CD4-positive, CD25-positive, alpha-beta regulatory T cell (primary cell): ENCODE measurements around the gene BMP7. TPM values are rescaled to one million over a fixed set of nuclear protein-coding genes. Genes with fewer than 3 reads are reported as not detected.

Experiments
- ATAC-seq, 2 donors: fragments of 150-1000 bp; cut with Tn5 transposase; one replicate each; pipeline ENCODE4 v1.10.0; 2021; ENCODE audit warnings: low read depth in 2 of 2, moderate number of reproducible peaks in 2 of 2, moderate library complexity in 1 of 2
- DNase-seq, 3 donors: peaks; one replicate each; pipeline versions ENCODE4 v3.0.0 to v3.0.0-alpha.2; 2012 to 2022; ENCODE audit warnings: mixed read lengths in 1 of 3
- H3K27ac ChIP-seq: one replicate; pipeline ENCODE4 v1.7.0; 2013; ENCODE audit warnings: mild to moderate bottlenecking, low read length; ENCODE audit not compliant: insufficient read depth, poor library complexity, severe bottlenecking
- H3K27me3 ChIP-seq: one replicate; pipeline ENCODE4 v1.7.0; 2013; ENCODE audit warnings: low read length; ENCODE audit not compliant: control insufficient read depth, insufficient read depth
- H3K36me3 ChIP-seq: one replicate; pipeline ENCODE4 v1.7.0; 2013; ENCODE audit warnings: mild to moderate bottlenecking, low read length, moderate library complexity; ENCODE audit not compliant: control insufficient read depth, insufficient read depth
- H3K4me1 ChIP-seq: 2 replicates; pipeline ENCODE4 v1.7.0; 2013; ENCODE audit warnings: mild to moderate bottlenecking, low read length; ENCODE audit not compliant: insufficient read depth, control insufficient read depth, poor library complexity, severe bottlenecking
- H3K4me3 ChIP-seq: one replicate; pipeline ENCODE4 v1.7.0; 2013; ENCODE audit warnings: low read depth, mild to moderate bottlenecking, low read length, moderate library complexity
- H3K9me3 ChIP-seq, 2 experiments: 1 replicate in 1 of 2; 2 replicates in 1 of 2; pipeline ENCODE4 v1.7.0; 2013; ENCODE audit warnings: low read length in 2 of 2, mild to moderate bottlenecking in 1 of 2, moderate library complexity in 1 of 2; ENCODE audit not compliant: control insufficient read depth in 2 of 2
- H3K27ac Mint-ChIP-seq, 3 donors: one replicate each; pipeline ENCODE4 v1.8.0; 2020 to 2022; ENCODE audit warnings: mild to moderate bottlenecking in 3 of 3, mixed read lengths in 3 of 3, moderate library complexity in 2 of 3
- H3K27me3 Mint-ChIP-seq: one replicate; pipeline ENCODE4 v1.8.0; 2022; ENCODE audit warnings: mild to moderate bottlenecking, mixed read lengths
- H3K36me3 Mint-ChIP-seq: one replicate; pipeline ENCODE4 v1.8.0; 2020; ENCODE audit warnings: mixed read lengths
- H3K4me1 Mint-ChIP-seq, 4 donors: one replicate each; pipeline ENCODE4 v1.8.0; 2020 to 2022; ENCODE audit warnings: mixed read lengths in 4 of 4, mild to moderate bottlenecking in 1 of 4
- H3K4me3 Mint-ChIP-seq, 4 donors: one replicate each; pipeline ENCODE4 v1.8.0; 2020 to 2022; ENCODE audit warnings: mild to moderate bottlenecking in 4 of 4, mixed read lengths in 4 of 4, moderate library complexity in 3 of 4
- H3K9me3 Mint-ChIP-seq, 7 donors: one replicate each; pipeline ENCODE4 v1.8.0; 2020 to 2022; ENCODE audit warnings: mixed read lengths in 7 of 7, mild to moderate bottlenecking in 3 of 7, moderate library complexity in 2 of 7
- polyA plus RNA-seq, 4 donors: library from polyadenylated mRNA; unstranded; fragments of 300-500 nt; fragmentation: Illumina TruSeq; gene quantifications; one replicate each; pipeline ENCODE4 v1.2.3, GENCODE V29; 2021
- total RNA-seq: library from RNA; stranded (reverse); gene quantifications from one replicate; pipeline ENCODE4 v1.2.3, GENCODE V29; 2022

BMP7 gene
- total and polyA plus RNA-seq, 5 donors from 2014 or later: not detected

- Histone ChIP-seq H3K4me3 (no peak overlapping the region), H3K36me3 (no peaks in the 10 kb centered on the region), H3K27me3 (no peaks in the 10 kb centered on the region), H3K9me3 (no peaks in the 10 kb centered on the region), H3K27ac (no peak overlapping the region), H3K4me1 (no peaks in the 10 kb centered on the region)
- ATAC-seq (peak; percentile 34 to 40), DNase-seq (peak in 1 of 3 donors; percentile 24)
- Mint-ChIP-seq H3K4me1 (peaks cover 0 to 4% (median 1%) of the 10 kb centered on the region in 4 donors), H3K27me3 (peaks cover 9% of the 10 kb centered on the region), H3K9me3 (peaks cover 0 to 2% (median 0%) of the 10 kb centered on the region in 7 donors), H3K4me3 (peak overlapping the region in 1 of 4 donors; percentile 19), H3K27ac (no peak overlapping the region), H3K36me3 (no peaks in the 10 kb centered on the region)
Observed at GRCh38 chr20:57250607-57251343, 15.7 kb downstream of the BMP7 start.

- Histone ChIP-seq H3K27me3 (no peaks in the 10 kb centered on the region), H3K36me3 (no peaks in the 10 kb centered on the region), H3K4me3 (no peak overlapping the region), H3K27ac (no peak overlapping the region), H3K4me1 (no peaks in the 10 kb centered on the region), H3K9me3 (no peaks in the 10 kb centered on the region)
- Mint-ChIP-seq H3K9me3 (peaks cover 0 to 2% (median 0%) of the 10 kb centered on the region in 7 donors), H3K36me3 (no peaks in the 10 kb centered on the region), H3K27me3 (peaks cover 9% of the 10 kb centered on the region), H3K4me1 (peaks cover 0 to 4% (median 1%) of the 10 kb centered on the region in 4 donors), H3K4me3 (no peak overlapping the region), H3K27ac (no peak overlapping the region)
- DNase-seq: no peak
- ATAC-seq: no peak
Observed at GRCh38 chr20:57249772-57250171, 16.7 kb downstream of the BMP7 start.

- Mint-ChIP-seq H3K36me3 (no peaks in the 10 kb centered on the region), H3K9me3 (peaks cover 0 to 2% (median 0%) of the 10 kb centered on the region in 7 donors), H3K27me3 (peaks cover 9% of the 10 kb centered on the region), H3K4me1 (peaks cover 0 to 4% (median 1%) of the 10 kb centered on the region in 4 donors), H3K4me3 (no peak overlapping the region), H3K27ac (no peak overlapping the region)
- Histone ChIP-seq H3K27me3 (no peaks in the 10 kb centered on the region), H3K36me3 (no peaks in the 10 kb centered on the region), H3K9me3 (no peaks in the 10 kb centered on the region), H3K27ac (no peak overlapping the region), H3K4me1 (no peaks in the 10 kb centered on the region), H3K4me3 (no peak overlapping the region)
- DNase-seq: no peak
- no peak for ATAC-seq
Observed at GRCh38 chr20:57249073-57249472, 17.4 kb downstream of the BMP7 start.

- ATAC-seq (no peak), DNase-seq (no peak)
- no peak overlapping the region for H3K4me3 Mint-ChIP-seq
- H3K36me3 ChIP-seq: no peaks in the 10 kb centered on the region
- H3K4me1 Mint-ChIP-seq: peaks cover 0 to 4% (median 1%) of the 10 kb centered on the region in 4 donors
- peaks cover 9% of the 10 kb centered on the region for H3K27me3 Mint-ChIP-seq
- H3K9me3 Mint-ChIP-seq: peaks cover 0 to 2% (median 0%) of the 10 kb centered on the region in 7 donors
- no peaks in the 10 kb centered on the region for H3K4me1 ChIP-seq
- no peaks in the 10 kb centered on the region for H3K9me3 ChIP-seq
- H3K27me3 ChIP-seq: no peaks in the 10 kb centered on the region
- H3K36me3 Mint-ChIP-seq: no peaks in the 10 kb centered on the region
- no peak overlapping the region for H3K27ac ChIP-seq
- H3K4me3 ChIP-seq: no peak overlapping the region
- no peak overlapping the region for H3K27ac Mint-ChIP-seq
Observed at GRCh38 chr20:57248132-57248797, 18.2 kb downstream of the BMP7 start.

DNA sequence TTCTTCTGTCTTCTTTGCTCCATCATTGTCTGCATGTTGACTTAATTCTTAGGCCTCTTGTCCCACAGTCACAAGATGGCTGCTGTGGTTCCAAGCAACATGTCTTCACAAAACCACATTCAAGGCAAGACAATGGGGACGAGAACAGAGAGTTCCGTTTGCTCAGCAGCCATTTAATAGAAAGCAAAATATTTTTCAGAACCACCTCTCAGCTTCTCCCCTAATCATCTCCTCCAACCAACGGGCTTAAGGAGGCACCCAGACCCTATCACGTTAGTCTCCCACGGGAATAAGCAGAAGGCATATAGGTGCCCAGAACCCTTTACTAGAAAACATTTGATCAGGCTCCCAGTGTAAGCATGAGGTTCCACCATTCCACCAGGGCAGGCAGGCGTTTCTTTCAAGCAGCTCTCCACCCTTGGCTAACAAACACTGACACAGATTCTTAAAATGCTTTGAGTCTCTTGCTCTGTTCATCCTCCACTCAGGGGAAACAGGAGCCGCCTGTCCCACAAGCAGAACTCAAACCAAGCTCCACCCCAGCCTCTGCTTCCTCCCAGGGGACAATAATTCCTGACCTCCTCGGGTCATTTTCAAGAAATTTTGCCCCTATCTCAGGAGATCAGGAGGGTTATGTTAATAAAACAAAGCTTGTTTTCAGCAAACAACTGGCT lies 19.0 kb downstream of the BMP7 start:
- no peak overlapping the region for H3K27ac ChIP-seq
- ATAC-seq (no peak), DNase-seq (no peak)
- H3K27me3 ChIP-seq: no peaks in the 10 kb centered on the region
- no peaks in the 10 kb centered on the region for H3K9me3 ChIP-seq
- Mint-ChIP-seq H3K27me3 (peaks cover 9% of the 10 kb centered on the region), H3K27ac (peak overlapping the region in 1 of 3 donors; percentile 14), H3K4me3 (no peak overlapping the region), H3K9me3 (peaks cover 0 to 2% (median 0%) of the 10 kb centered on the region in 7 donors), H3K4me1 (peaks cover 0 to 4% (median 1%) of the 10 kb centered on the region in 4 donors), H3K36me3 (no peaks in the 10 kb centered on the region)
- H3K4me1 ChIP-seq: no peaks in the 10 kb centered on the region
- no peaks in the 10 kb centered on the region for H3K36me3 ChIP-seq
- no peak overlapping the region for H3K4me3 ChIP-seq

DNA sequence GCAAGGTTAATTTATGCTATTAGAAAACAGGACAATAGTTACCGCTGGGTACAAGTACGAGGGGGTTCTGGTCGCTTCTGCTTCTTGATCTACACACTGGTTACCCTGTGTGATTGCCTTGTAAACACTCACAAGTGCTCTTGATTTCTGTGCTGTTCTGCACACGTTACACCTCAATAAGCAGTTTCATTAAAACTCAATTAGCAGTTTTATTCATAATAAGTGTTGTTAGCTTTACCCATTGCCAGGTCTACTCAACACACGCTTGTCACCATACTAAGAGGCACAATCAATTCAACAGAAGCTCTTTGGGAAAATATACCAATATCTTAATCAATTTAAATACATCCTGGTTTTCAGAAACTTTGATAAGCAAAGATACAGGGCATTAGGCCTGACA lies 20.4 kb downstream of the BMP7 start:
- no peak overlapping the region for H3K27ac Mint-ChIP-seq
- no peak overlapping the region for H3K4me3 ChIP-seq

DNA sequence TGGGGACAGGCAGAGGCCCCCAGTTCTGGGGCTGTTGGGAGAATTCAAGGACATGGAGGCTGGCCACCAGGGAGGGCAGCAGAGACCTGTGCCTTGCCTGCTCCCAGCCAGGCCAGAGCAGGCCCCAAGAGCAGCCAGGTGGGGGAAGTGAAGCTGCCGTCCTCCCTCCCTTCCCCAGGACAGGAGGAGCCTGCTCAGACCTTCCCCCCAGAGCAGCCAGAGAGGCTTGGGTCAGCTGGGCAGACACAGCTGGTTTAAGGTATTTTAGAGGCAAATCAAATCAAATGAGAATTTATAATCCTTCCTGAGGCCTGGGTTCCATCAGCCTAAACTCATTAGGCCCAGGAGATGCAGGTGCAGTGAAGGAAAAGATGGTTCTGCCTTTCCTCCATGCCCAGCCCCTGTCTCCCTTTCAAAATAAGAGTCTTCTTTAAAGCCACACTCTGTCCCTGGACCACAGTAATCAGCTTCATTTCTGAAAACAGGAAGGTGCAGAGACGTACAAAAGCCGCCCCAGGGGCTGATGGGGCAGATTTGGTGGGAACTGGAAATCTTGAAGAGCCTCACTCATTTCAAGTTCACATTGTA lies 21.7 kb downstream of the BMP7 start:
- H3K27me3 Mint-ChIP-seq: peaks cover 9% of the 10 kb centered on the region
- H3K4me3 ChIP-seq: no peak overlapping the region
- no peaks in the 10 kb centered on the region for H3K36me3 Mint-ChIP-seq
- no peak overlapping the region for H3K27ac ChIP-seq
- H3K9me3 Mint-ChIP-seq: peaks cover 0 to 2% (median 0%) of the 10 kb centered on the region in 7 donors
- no peaks in the 10 kb centered on the region for H3K36me3 ChIP-seq
- H3K27ac Mint-ChIP-seq: no peak overlapping the region
- no peaks in the 10 kb centered on the region for H3K4me1 ChIP-seq
- no peaks in the 10 kb centered on the region for H3K27me3 ChIP-seq
- H3K4me3 Mint-ChIP-seq: no peak overlapping the region
- ATAC-seq: no peak
- no peaks in the 10 kb centered on the region for H3K4me1 Mint-ChIP-seq
- DNase-seq: no peak
- no peaks in the 10 kb centered on the region for H3K9me3 ChIP-seq

More for the DNA sequence above, 20.4 kb downstream of the BMP7 start:
- Mint-ChIP-seq H3K4me1 (no peaks in the 10 kb centered on the region), H3K27me3 (peaks cover 9% of the 10 kb centered on the region), H3K9me3 (peaks cover 0 to 2% (median 0%) of the 10 kb centered on the region in 7 donors), H3K4me3 (no peak overlapping the region), H3K36me3 (no peaks in the 10 kb centered on the region)
- ATAC-seq: no peak
- no peaks in the 10 kb centered on the region for H3K4me1 ChIP-seq
- H3K9me3 ChIP-seq: no peaks in the 10 kb centered on the region
- H3K36me3 ChIP-seq: no peaks in the 10 kb centered on the region
- no peak for DNase-seq
- H3K27ac ChIP-seq: no peak overlapping the region
- H3K27me3 ChIP-seq: no peaks in the 10 kb centered on the region
